KOPT-K1 (cell line): ENCODE data around the gene RCAN3.

Source experiments
- H3K27ac ChIP-seq: fragments of 200-600 bp; sonication (generic); 2 replicates; pipeline ENCODE4 v1.5.1; 2016; ENCODE audit warnings: antibody characterized with exemption, mild to moderate bottlenecking, low read depth, low read length; ENCODE audit not compliant: poor library complexity, severe bottlenecking
- H3K36me3 ChIP-seq: fragments of 200-600 bp; sonication (generic); 2 replicates; pipeline ENCODE4 v1.5.1; 2017; ENCODE audit warnings: antibody characterized with exemption, mild to moderate bottlenecking, low read length, moderate library complexity; ENCODE audit not compliant: insufficient read depth
- H3K9me3 ChIP-seq: fragments of 200-600 bp; sonication (generic); 2 replicates; pipeline ENCODE4 v1.5.1; 2017; ENCODE audit warnings: antibody characterized with exemption, low read length, mild to moderate bottlenecking; ENCODE audit not compliant: insufficient read depth, poor library complexity, severe bottlenecking

The RCAN3 gene

GRCh38 chr1:24562625-24563024 lies 60.0 kb downstream of the RCAN3 start:
- Histone ChIP-seq H3K27ac (no peak overlapping the region), H3K36me3 (no peaks in the 10 kb centered on the region), H3K9me3 (no peaks in the 10 kb centered on the region)

GRCh38 chr1:24564695-24565094 lies 62.1 kb downstream of the RCAN3 start:
- Histone ChIP-seq H3K27ac (no peak overlapping the region), H3K36me3 (no peaks in the 10 kb centered on the region), H3K9me3 (no peaks in the 10 kb centered on the region)

GRCh38 chr1:24566236-24566867 lies 63.7 kb downstream of the RCAN3 start:
- H3K36me3 ChIP-seq: no peaks in the 10 kb centered on the region
- H3K27ac ChIP-seq: no peak overlapping the region
- H3K9me3 ChIP-seq: no peaks in the 10 kb centered on the region

GRCh38 chr1:24567792-24568388 lies 65.3 kb downstream of the RCAN3 start:
- H3K36me3 ChIP-seq: no peaks in the 10 kb centered on the region
- no peak overlapping the region for H3K27ac ChIP-seq

GRCh38 chr1:24568475-24568874 lies 65.8 kb downstream of the RCAN3 start:
- Histone ChIP-seq H3K27ac (no peak overlapping the region), H3K9me3 (no peaks in the 10 kb centered on the region), H3K36me3 (no peaks in the 10 kb centered on the region)

More at GRCh38 chr1:24567792-24568388, 65.3 kb downstream of the RCAN3 start:
- no peaks in the 10 kb centered on the region for H3K9me3 ChIP-seq

- H3K36me3 ChIP-seq: no peaks in the 10 kb centered on the region
- H3K27ac ChIP-seq: no peak overlapping the region
- H3K9me3 ChIP-seq: no peaks in the 10 kb centered on the region
Observed at GRCh38 chr1:24570265-24571125, 67.9 kb downstream of the RCAN3 start.

GRCh38 chr1:24572301-24572700 lies 69.7 kb downstream of the RCAN3 start:
- Histone ChIP-seq H3K36me3 (no peaks in the 10 kb centered on the region), H3K27ac (no peak overlapping the region), H3K9me3 (no peaks in the 10 kb centered on the region)

- no peak overlapping the region for H3K27ac ChIP-seq
- no peaks in the 10 kb centered on the region for H3K36me3 ChIP-seq
- no peaks in the 10 kb centered on the region for H3K9me3 ChIP-seq
Observed at GRCh38 chr1:24575905-24576587, 73.4 kb downstream of the RCAN3 start.

GRCh38 chr1:24578846-24579245 lies 76.2 kb downstream of the RCAN3 start:
- Histone ChIP-seq H3K27ac (no peak overlapping the region), H3K9me3 (no peaks in the 10 kb centered on the region), H3K36me3 (no peaks in the 10 kb centered on the region)

GRCh38 chr1:24580756-24581155 lies 78.1 kb downstream of the RCAN3 start:
- H3K9me3 ChIP-seq: no peaks in the 10 kb centered on the region
- H3K27ac ChIP-seq: no peak overlapping the region
- no peaks in the 10 kb centered on the region for H3K36me3 ChIP-seq

- H3K27ac ChIP-seq: no peak overlapping the region
- no peaks in the 10 kb centered on the region for H3K9me3 ChIP-seq
- H3K36me3 ChIP-seq: no peaks in the 10 kb centered on the region
Observed at GRCh38 chr1:24584171-24584647, 81.6 kb downstream of the RCAN3 start.

- H3K9me3 ChIP-seq: no peaks in the 10 kb centered on the region
- H3K27ac ChIP-seq: no peak overlapping the region
- H3K36me3 ChIP-seq: no peaks in the 10 kb centered on the region
Observed at GRCh38 chr1:24586119-24586518, 83.5 kb downstream of the RCAN3 start.

GRCh38 chr1:24586970-24587820 lies 84.6 kb downstream of the RCAN3 start:
- H3K27ac ChIP-seq: no peak overlapping the region
- H3K36me3 ChIP-seq: no peaks in the 10 kb centered on the region
- no peaks in the 10 kb centered on the region for H3K9me3 ChIP-seq

- Histone ChIP-seq H3K36me3 (no peaks in the 10 kb centered on the region), H3K9me3 (no peaks in the 10 kb centered on the region), H3K27ac (no peak overlapping the region)
Observed at GRCh38 chr1:24588573-24588972, 85.9 kb downstream of the RCAN3 start.
